H1 (cell line): Measurements from ENCODE around the gene RAB21. TPM values are rescaled to one million over a fixed set of nuclear protein-coding genes. Genes with fewer than 3 reads are reported as not detected.

Experiments
- CTCF ChIA-PET: fragments of 300-600 bp; sonication (Branson Sonifier 250); formaldehyde crosslinking; loops from one replicate; lab custom pipeline; 2021; ENCODE audit not compliant: partially characterized antibody; lab: Charles Lee
- POLR2A ChIA-PET: fragments of 300-600 bp; sonication (Branson Sonifier 250); formaldehyde crosslinking; loops from one replicate; lab custom pipeline; 2021; ENCODE audit warnings: inconsistent platforms; ENCODE audit not compliant: partially characterized antibody; lab: Charles Lee
- DNase-seq, 2 experiments: peaks; one replicate each; pipeline versions ENCODE4 v3.0.0 to v3.0.0-alpha.2; 2010 to 2022; ENCODE audit warnings: low spot score in 2 of 2, low read depth in 1 of 2, mixed read lengths in 1 of 2
- FAIRE-seq: peaks from 2 replicates; lab custom pipeline; 2011; peaks lifted over from hg19 to GRCh38; lab: Jason Lieb, UNC
- H2AFZ ChIP-seq: 2 replicates; pipeline ENCODE4 v1.8.1; 2012; ENCODE audit warnings: low read length, inconsistent platforms
- H2AK5ac ChIP-seq: 2 replicates; pipeline ENCODE4 v1.6.1; 2013; ENCODE audit warnings: low read depth, low read length
- H2BK120ac ChIP-seq: replicated peaks from 2 replicates; pipeline ENCODE3; 2013; ENCODE audit warnings: low read depth, low read length, inconsistent platforms
- H2BK12ac ChIP-seq: 2 replicates; pipeline ENCODE4 v1.6.1; 2013; ENCODE audit warnings: low read depth, low read length
- H2BK15ac ChIP-seq: 2 replicates; pipeline ENCODE4 v1.6.1; 2013; ENCODE audit warnings: low read length
- H2BK20ac ChIP-seq: 2 replicates; pipeline ENCODE4 v1.6.1; 2013; ENCODE audit warnings: low read length
- H2BK5ac ChIP-seq: 2 replicates; pipeline ENCODE4 v1.6.1; 2013; ENCODE audit warnings: low read depth, low read length
- H3K14ac ChIP-seq: 2 replicates; pipeline ENCODE4 v1.6.1; 2013; ENCODE audit warnings: inconsistent platforms; ENCODE audit not compliant: insufficient read length
- H3K18ac ChIP-seq: 2 replicates; pipeline ENCODE4 v1.6.1; 2013; ENCODE audit warnings: low read length; ENCODE audit errors: extremely low read depth
- H3K23ac ChIP-seq: 2 replicates; pipeline ENCODE4 v1.6.1; 2013; ENCODE audit warnings: inconsistent platforms; ENCODE audit not compliant: insufficient read length
- H3K23me2 ChIP-seq: 2 replicates; pipeline ENCODE4 v1.6.1; 2013; ENCODE audit warnings: low read depth, low read length
- H3K27ac ChIP-seq: 2 replicates; pipeline ENCODE4 v1.6.1; 2011; ENCODE audit warnings: low read depth, low read length, inconsistent platforms
- H3K27me3 ChIP-seq, 4 experiments: replicated peaks in 1 of 4; 1 replicate in 1 of 4; 2 replicates in 3 of 4; pipeline versions ENCODE4 v1.6.1 to v1.8.1; 2011 to 2013; ENCODE audit warnings: low read length in 3 of 4, mild to moderate bottlenecking in 3 of 4, inconsistent platforms in 2 of 4, mixed read lengths in 2 of 4, moderate library complexity in 1 of 4; ENCODE audit not compliant: control insufficient read depth in 3 of 4, insufficient read depth in 3 of 4; ENCODE audit errors: extremely low read depth in 1 of 4
- H3K36me3 ChIP-seq, 4 experiments: 2 replicates each; pipeline versions ENCODE4 v1.6.1 to v1.8.1; 2011 to 2013; ENCODE audit warnings: mild to moderate bottlenecking in 4 of 4, low read length in 3 of 4, moderate library complexity in 2 of 4, control low read depth in 1 of 4, inconsistent platforms in 1 of 4; ENCODE audit not compliant: insufficient read depth in 4 of 4, control insufficient read depth in 2 of 4
- H3K4ac ChIP-seq: replicated peaks from 2 replicates; pipeline ENCODE3; 2013; ENCODE audit warnings: low read length, low read depth, mixed read lengths, inconsistent platforms; ENCODE audit not compliant: insufficient read length
- H3K4me1 ChIP-seq, 4 experiments: replicated peaks in 1 of 4; 1 replicate in 1 of 4; 2 replicates in 3 of 4; pipeline versions ENCODE4 v1.6.1 to v1.8.1; 2011 to 2013; ENCODE audit warnings: low read length in 3 of 4, inconsistent platforms in 2 of 4, mixed read lengths in 1 of 4; ENCODE audit not compliant: insufficient read depth in 4 of 4, control insufficient read depth in 3 of 4
- H3K4me2 ChIP-seq, 2 experiments: 2 replicates each; pipeline versions ENCODE4 v1.6.1 to v1.8.1; 2011 to 2013; ENCODE audit warnings: low read depth in 2 of 2, low read length in 2 of 2, control low read depth in 1 of 2, inconsistent platforms in 1 of 2, mild to moderate bottlenecking in 1 of 2; ENCODE audit not compliant: insufficient read depth in 1 of 2
- H3K4me3 ChIP-seq, 4 experiments: fragments of 200-600, 300-600 bp in 1 of 4; sonication (generic), shearing (Covaris generic), sonication (Bioruptor Twin) in 1 of 4; 2 replicates each; pipeline versions ENCODE4 v1.5.1 to v1.8.1; 2011 to 2016; ENCODE audit warnings: low read length in 4 of 4, low read depth in 3 of 4, control low read depth in 2 of 4, inconsistent platforms in 2 of 4, mild to moderate bottlenecking in 2 of 4, mixed read lengths in 1 of 4, moderate library complexity in 1 of 4; ENCODE audit not compliant: insufficient read depth in 2 of 4; ENCODE audit errors: extremely low read depth in 1 of 4
- H3K56ac ChIP-seq: replicated peaks from 2 replicates; pipeline ENCODE3; 2013; ENCODE audit warnings: low read depth, mild to moderate bottlenecking, mixed read lengths, low read length, inconsistent platforms; ENCODE audit not compliant: insufficient read length
- H3K79me1 ChIP-seq: 2 replicates; pipeline ENCODE4 v1.6.1; 2013; ENCODE audit warnings: low read depth, low read length, control low read depth
- H3K79me2 ChIP-seq, 2 experiments: 2 replicates each; pipeline versions ENCODE4 v1.6.1 to v1.8.1; 2012 to 2013; ENCODE audit warnings: low read length in 2 of 2, mild to moderate bottlenecking in 2 of 2, inconsistent platforms in 1 of 2; ENCODE audit not compliant: insufficient read depth in 2 of 2, control insufficient read depth in 1 of 2
- H3K9ac ChIP-seq, 4 experiments: replicated peaks in 1 of 4; 1 replicate in 1 of 4; 2 replicates in 3 of 4; pipeline versions ENCODE4 v1.6.1 to v1.8.1; 2011 to 2013; ENCODE audit warnings: low read depth in 3 of 4, low read length in 3 of 4, control low read depth in 2 of 4, mild to moderate bottlenecking in 2 of 4, moderate library complexity in 2 of 4, inconsistent platforms in 1 of 4; ENCODE audit errors: extremely low read depth in 1 of 4
- H3K9me3 ChIP-seq, 2 experiments: 2 replicates each; pipeline versions ENCODE4 v1.6.1 to v1.8.1; 2012 to 2013; ENCODE audit warnings: mild to moderate bottlenecking in 2 of 2, moderate library complexity in 2 of 2, control low read depth in 1 of 2, inconsistent platforms in 1 of 2, low read depth in 1 of 2, low read length in 1 of 2, mixed read lengths in 1 of 2; ENCODE audit not compliant: insufficient read depth in 2 of 2
- H4K20me1 ChIP-seq, 2 experiments: replicated peaks in 1 of 2; 2 replicates each; pipeline versions ENCODE3 to v1.8.1; 2011 to 2013; ENCODE audit warnings: inconsistent platforms in 2 of 2, low read length in 2 of 2, mild to moderate bottlenecking in 1 of 2; ENCODE audit not compliant: insufficient read depth in 2 of 2, control insufficient read depth in 1 of 2
- H4K5ac ChIP-seq: 2 replicates; pipeline ENCODE4 v1.6.1; 2013; ENCODE audit warnings: low read length, low read depth, mixed read lengths, inconsistent platforms; ENCODE audit not compliant: insufficient read length
- H4K8ac ChIP-seq: 2 replicates; pipeline ENCODE4 v1.8.0; 2013; ENCODE audit warnings: mild to moderate bottlenecking, moderate library complexity, low read length, inconsistent platforms; ENCODE audit not compliant: insufficient read depth; ENCODE audit errors: extremely low read depth
- H4K91ac ChIP-seq: replicated peaks from 2 replicates; pipeline ENCODE3; 2013; ENCODE audit warnings: low read length, mixed read lengths, inconsistent platforms; ENCODE audit not compliant: insufficient read length
- CBX8 ChIP-seq: fragments of 300-800, 300-1000 bp; sonication (generic); IDR thresholded peaks from 2 replicates; pipeline ENCODE4 v1.7.1; 2016; ENCODE audit warnings: low read depth, low read length, borderline replicate concordance
- HDAC2 ChIP-seq, 2 experiments: fragments of 300-600 bp in 1 of 2; sonication (generic) in 1 of 2; IDR thresholded peaks; 2 replicates each; pipeline ENCODE4 v1.6.1; 2011 to 2012; ENCODE audit warnings: low read depth in 2 of 2, low read length in 2 of 2, mild to moderate bottlenecking in 2 of 2, moderate library complexity in 2 of 2, borderline replicate concordance in 1 of 2, inconsistent platforms in 1 of 2
- KDM5A ChIP-seq: fragments of 200-600 bp; IDR thresholded peaks from 2 replicates; pipeline ENCODE4 v1.7.1; 2012; ENCODE audit warnings: mild to moderate bottlenecking, low read length, inconsistent platforms, mixed read lengths
- POLR2AphosphoS5 ChIP-seq: IDR thresholded peaks from 2 replicates; pipeline ENCODE4 v1.6.1; 2011; ENCODE audit warnings: low read depth, low read length
- POU5F1 ChIP-seq: IDR thresholded peaks from 2 replicates; pipeline ENCODE4 v1.6.1; 2011; ENCODE audit warnings: low read depth, mild to moderate bottlenecking, low read length, moderate library complexity
- RAD21 ChIP-seq, 2 experiments: IDR thresholded peaks in 1 of 2; conservative IDR thresholded peaks in 1 of 2; 2 replicates each; pipeline ENCODE4 v1.6.1; 2011; ENCODE audit warnings: low read depth in 2 of 2, low read length in 2 of 2, improper control_type of control experiment in 1 of 2, inconsistent platforms in 1 of 2, mild to moderate bottlenecking in 1 of 2, moderate library complexity in 1 of 2
- RFX5 ChIP-seq: IDR thresholded peaks from 2 replicates; pipeline ENCODE4 v1.6.1; 2011; ENCODE audit warnings: low read depth, low read length, improper control_type of control experiment, borderline replicate concordance
- TEAD4 ChIP-seq: IDR thresholded peaks from 2 replicates; pipeline ENCODE4 v1.6.1; 2012; ENCODE audit warnings: low read depth, low read length, inconsistent platforms, mixed read lengths
- ZNF274 ChIP-seq: IDR thresholded peaks from 2 replicates; pipeline ENCODE4 v1.7.0; 2012; ENCODE audit warnings: low read length, borderline replicate concordance; ENCODE audit errors: extremely low read depth
- WGBS, 2 experiments: shearing (Covaris generic) in 1 of 2; methylation state at CpG; one replicate each; pipeline versions ENCODE4 v1.1.6 to v1.1.7; 2013 to 2015; ENCODE audit warnings: low lambda C conversion rate in 2 of 2, mixed read lengths in 2 of 2, inconsistent platforms in 1 of 2, low coverage in 1 of 2, missing lambda C conversion rate in 1 of 2; ENCODE audit not compliant: insufficient replicate concordance in 2 of 2, insufficient coverage in 1 of 2, insufficient read length in 1 of 2; ENCODE audit errors: extremely low coverage in 1 of 2, missing lambda C conversion rate in 1 of 2; 5-methylcytosine and 5-hydroxymethylcytosine counted together
- polyA plus RNA-seq, 7 experiments: library from polyadenylated mRNA; depleted of rRNA in 3 of 7; stranded (reverse) in 5 of 7; unstranded in 2 of 7; fragments of >200 nt in 5 of 7; fragments of 200-250 nt in 2 of 7; gene quantifications; 1 replicate in 5 of 7; 2 replicates in 1 of 7; 4 replicates in 1 of 7; pipeline versions ENCODE4 v1.2.1 to v1.2.3, GENCODE V29; 2011 to 2013; ENCODE audit warnings: missing spikeins in 2 of 7, mixed read lengths in 2 of 7
- total RNA-seq: library from RNA; stranded (reverse); fragmentation: NEBNext Ultra II Directional; extraction: Animal tissue kit (Norgen Biotek cat#: 25700); gene quantifications from 2 replicates; pipeline ENCODE4 v1.2.1, GENCODE V29; 2021

Gene RAB21
- total and polyA plus RNA-seq, 2 of the 8 experiments (the other 6 are each of a cell fraction or from before 2014, with no cell fraction given): 1.2 to 47.2 TPM

DNA sequence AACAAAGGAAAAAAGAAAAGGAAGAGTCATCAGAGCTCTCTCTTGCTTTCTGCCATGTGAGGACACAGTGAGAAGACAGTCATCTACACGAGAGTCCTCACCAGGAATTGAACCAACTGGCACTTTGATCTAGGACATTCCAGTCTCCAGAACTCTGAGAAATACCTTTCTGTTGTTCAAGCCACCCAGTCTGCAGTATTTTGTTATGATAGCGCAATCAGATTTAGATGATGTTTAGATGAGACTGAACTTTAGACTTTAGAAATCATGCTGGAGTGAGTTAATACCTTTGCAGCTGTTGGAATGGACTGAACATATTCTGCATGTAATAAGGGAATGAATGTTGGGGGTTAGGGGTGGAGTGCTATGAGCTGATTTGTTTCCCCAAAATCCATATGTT is 28.1 kb upstream of the RAB21 start:
- 85% methylated on average over 2 of the region's 2 CpGs; no CpG with 5 or more reads in 1 of the 2 experiments for WGBS, 2 experiments
- Histone ChIP-seq H3K79me2 (no peaks in the 10 kb centered on the region), H3K36me3 (no peaks in the 10 kb centered on the region), H3K4me2 (no peak overlapping the region), H3K4me3 (no peak overlapping the region), H4K5ac (no peak overlapping the region), H2AFZ (no peak overlapping the region), H2BK20ac (no peak overlapping the region), H3K18ac (no peak overlapping the region), H2BK15ac (no peak overlapping the region), H4K8ac (no peak overlapping the region), H3K9ac (no peak overlapping the region), H3K56ac (no peak overlapping the region), H3K9me3 (no peaks in the 10 kb centered on the region), H3K27ac (no peak overlapping the region), H3K23ac (no peak overlapping the region), H2BK5ac (no peak overlapping the region), H2AK5ac (no peak overlapping the region), H4K91ac (no peak overlapping the region), H4K20me1 (no peaks in the 10 kb centered on the region), H2BK12ac (no peak overlapping the region), H3K14ac (no peak overlapping the region), H3K4ac (no peak overlapping the region), H3K23me2 (no peaks in the 10 kb centered on the region), H2BK120ac (no peak overlapping the region), H3K79me1 (no peaks in the 10 kb centered on the region), H3K4me1 (no peaks in the 10 kb centered on the region; a peak in 1 of 7 replicates), H3K27me3 (no peaks in the 10 kb centered on the region)
- no peak for FAIRE-seq
- ChIA-PET POLR2A (interaction anchor here (0.6 to 1.2 kb wide), 2 partner anchors 40 to 512 kb away, joined by 3 to 4 read pairs; no protein-coding TSS in a partner anchor), CTCF (interaction anchor here (0.7 to 5.0 kb wide), 2 partner anchors 21 to 1607 kb away, joined by 3 to 24 read pairs; no protein-coding TSS in a partner anchor)
- DNase-seq: no peak
- no peak for TF ChIP-seq KDM5A
- TF ChIP-seq POU5F1: no peak
- TF ChIP-seq TEAD4: no peak
- no peak for TF ChIP-seq POLR2AphosphoS5
- TF ChIP-seq ZNF274: no peak
- TF ChIP-seq RFX5: no peak
- TF ChIP-seq RAD21 (IDR thresholded peaks at IDR 0.05 in 1 of 2, conservative IDR thresholded peaks at IDR 0.05 in 1 of 2; ENCODE audit: low read depth in 2 of 2, low read length in 2 of 2): no peak
- TF ChIP-seq CBX8: no peak
- no peak for TF ChIP-seq HDAC2 (IDR thresholded peaks at IDR 0.05; ENCODE audit: borderline replicate concordance in 1 of 2, low read depth in 2 of 2, low read length in 2 of 2)
